Measurements from ENCODE around the gene IL15RA. TPM values are rescaled to one million over a fixed set of nuclear protein-coding genes. Genes with fewer than 3 reads are reported as not detected.

Gene IL15RA
- total RNA-seq, 1 experiment from 2014 or later: 28.6 TPM

DNA sequence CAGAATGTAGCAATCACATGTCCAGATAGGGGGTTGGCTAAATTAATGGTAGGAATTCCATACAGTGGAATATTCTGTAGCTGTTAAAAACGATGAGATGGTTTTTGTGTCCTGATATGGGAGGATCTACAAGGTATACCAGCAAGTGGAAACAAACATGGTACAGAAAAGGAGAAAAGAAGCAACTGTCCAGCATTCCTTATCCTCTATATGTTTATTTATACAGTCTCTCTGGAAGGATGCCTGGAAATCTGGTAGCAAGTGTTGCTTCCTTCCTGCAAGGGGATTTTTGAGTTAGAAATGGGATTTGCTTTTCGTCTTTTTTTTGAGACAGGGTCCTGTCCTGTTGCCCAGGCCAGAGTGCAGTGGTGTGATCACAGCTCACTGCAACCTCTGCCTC, 19.3 kb downstream of the IL15RA start:
- CTCF ChIA-PET: no interaction called here
- no peak for DNase-seq
- Mint-ChIP-seq H3K4me1 (ENCODE audit: low read depth, unreplicated experiment) (peaks cover 15% of the 10 kb centered on the region), H3K27ac (ENCODE audit: unreplicated experiment) (no peak overlapping the region), H3K36me3 (ENCODE audit: insufficient read depth, unreplicated experiment) (peaks cover 15% of the 10 kb centered on the region), H3K4me3 (ENCODE audit: low read depth, unreplicated experiment) (no peak overlapping the region), H3K27me3 (ENCODE audit: unreplicated experiment) (no peaks in the 10 kb centered on the region), H3K9me3 (ENCODE audit: low read depth, unreplicated experiment) (no peaks in the 10 kb centered on the region)
- no TSS peak for BruUV-seq (replicated peaks)
- intact Hi-C loops (cut with micrococcal nuclease; ENCODE audit: unreplicated experiment): no loop called here
- TF ChIP-seq, protein P1, sequence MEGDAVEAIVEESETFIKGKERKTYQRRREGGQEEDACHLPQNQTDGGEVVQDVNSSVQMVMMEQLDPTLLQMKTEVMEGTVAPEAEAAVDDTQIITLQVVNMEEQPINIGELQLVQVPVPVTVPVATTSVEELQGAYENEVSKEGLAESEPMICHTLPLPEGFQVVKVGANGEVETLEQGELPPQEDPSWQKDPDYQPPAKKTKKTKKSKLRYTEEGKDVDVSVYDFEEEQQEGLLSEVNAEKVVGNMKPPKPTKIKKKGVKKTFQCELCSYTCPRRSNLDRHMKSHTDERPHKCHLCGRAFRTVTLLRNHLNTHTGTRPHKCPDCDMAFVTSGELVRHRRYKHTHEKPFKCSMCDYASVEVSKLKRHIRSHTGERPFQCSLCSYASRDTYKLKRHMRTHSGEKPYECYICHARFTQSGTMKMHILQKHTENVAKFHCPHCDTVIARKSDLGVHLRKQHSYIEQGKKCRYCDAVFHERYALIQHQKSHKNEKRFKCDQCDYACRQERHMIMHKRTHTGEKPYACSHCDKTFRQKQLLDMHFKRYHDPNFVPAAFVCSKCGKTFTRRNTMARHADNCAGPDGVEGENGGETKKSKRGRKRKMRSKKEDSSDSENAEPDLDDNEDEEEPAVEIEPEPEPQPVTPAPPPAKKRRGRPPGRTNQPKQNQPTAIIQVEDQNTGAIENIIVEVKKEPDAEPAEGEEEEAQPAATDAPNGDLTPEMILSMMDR (IDR thresholded peaks at IDR 0.05; ENCODE audit: unreplicated experiment): no peak

DNA sequence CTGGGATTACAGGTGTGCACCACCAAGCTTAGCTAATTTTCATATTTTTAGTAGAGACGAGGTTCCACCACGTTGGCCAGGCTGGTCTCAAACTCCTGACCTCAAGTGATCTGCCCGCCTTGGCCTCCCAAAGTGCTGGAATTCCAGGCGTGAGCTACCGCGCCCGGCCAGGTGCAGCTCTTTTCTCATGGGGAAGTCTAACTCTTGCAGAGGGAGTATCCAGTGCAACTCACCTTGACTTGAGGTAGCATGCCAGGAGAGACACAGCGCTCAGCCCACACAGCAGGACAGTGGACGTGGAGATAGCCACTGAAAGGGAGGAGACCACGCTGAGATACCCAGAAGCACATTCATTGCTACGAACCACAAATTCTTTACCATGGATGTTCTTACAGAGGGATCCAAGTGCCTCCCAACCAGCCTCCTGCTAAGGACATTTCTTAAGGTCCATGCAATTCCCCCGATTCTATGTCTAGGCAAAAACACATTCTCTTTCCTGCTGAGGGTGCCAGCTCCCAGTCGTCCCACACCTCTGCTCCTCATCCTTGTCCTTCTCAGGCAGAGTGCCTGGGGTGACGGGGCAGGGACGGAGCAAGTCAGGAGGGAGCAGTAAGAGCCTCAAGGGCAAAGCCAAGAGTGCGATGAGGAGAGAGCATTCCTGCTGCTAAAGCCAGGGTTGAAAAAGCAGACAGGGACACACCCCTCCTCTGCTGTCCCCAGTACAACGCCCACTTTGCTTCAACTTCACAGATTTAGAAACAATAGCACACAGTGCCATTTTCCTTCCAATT, 21.0 kb downstream of the IL15RA start:
- no peaks in the 10 kb centered on the region for H3K9me3 Mint-ChIP-seq (ENCODE audit: low read depth, unreplicated experiment)
- intact Hi-C loops (cut with micrococcal nuclease; ENCODE audit: unreplicated experiment): no loop called here
- peaks cover 21% of the 10 kb centered on the region for H3K4me1 Mint-ChIP-seq (ENCODE audit: low read depth, unreplicated experiment)
- peaks cover 19% of the 10 kb centered on the region for H3K36me3 Mint-ChIP-seq (ENCODE audit: insufficient read depth, unreplicated experiment)
- DNase-seq: no peak
- no TSS peak for BruUV-seq (replicated peaks)
- CTCF ChIA-PET: interaction anchor here (0.8 kb wide), 1 partner anchor 15 kb away, joined by 5 read pairs; no protein-coding TSS in a partner anchor
- TF ChIP-seq, protein P1 (IDR thresholded peaks at IDR 0.05; ENCODE audit: unreplicated experiment): no peak
- H3K27me3 Mint-ChIP-seq (ENCODE audit: unreplicated experiment): no peaks in the 10 kb centered on the region
- H3K27ac Mint-ChIP-seq (ENCODE audit: unreplicated experiment): no peak overlapping the region
- no peak overlapping the region for H3K4me3 Mint-ChIP-seq (ENCODE audit: low read depth, unreplicated experiment)

DNA sequence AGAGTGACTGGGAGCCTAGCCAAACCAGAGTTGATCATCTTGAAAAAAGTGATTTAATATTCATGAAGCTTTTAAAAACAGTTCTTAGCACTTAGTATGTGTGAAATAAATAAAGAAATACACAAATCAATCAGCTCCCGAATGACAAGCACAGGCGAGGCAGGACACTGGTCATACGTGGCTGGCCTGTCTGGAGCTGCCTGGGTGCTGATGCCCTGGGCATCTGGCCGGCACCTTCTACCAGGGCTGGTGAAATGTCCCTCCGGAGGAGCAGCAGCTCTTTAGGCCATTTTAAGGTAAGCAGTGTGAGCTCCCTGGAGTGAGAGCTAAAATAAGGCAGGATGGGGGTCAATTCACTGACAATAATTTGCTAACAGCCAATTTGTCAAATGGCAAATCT, 23.7 kb downstream of the IL15RA start:
- H3K9me3 Mint-ChIP-seq (ENCODE audit: low read depth, unreplicated experiment): no peaks in the 10 kb centered on the region
- intact Hi-C loops (cut with micrococcal nuclease; ENCODE audit: unreplicated experiment): no loop called here
- CTCF ChIA-PET: no interaction called here

DNA sequence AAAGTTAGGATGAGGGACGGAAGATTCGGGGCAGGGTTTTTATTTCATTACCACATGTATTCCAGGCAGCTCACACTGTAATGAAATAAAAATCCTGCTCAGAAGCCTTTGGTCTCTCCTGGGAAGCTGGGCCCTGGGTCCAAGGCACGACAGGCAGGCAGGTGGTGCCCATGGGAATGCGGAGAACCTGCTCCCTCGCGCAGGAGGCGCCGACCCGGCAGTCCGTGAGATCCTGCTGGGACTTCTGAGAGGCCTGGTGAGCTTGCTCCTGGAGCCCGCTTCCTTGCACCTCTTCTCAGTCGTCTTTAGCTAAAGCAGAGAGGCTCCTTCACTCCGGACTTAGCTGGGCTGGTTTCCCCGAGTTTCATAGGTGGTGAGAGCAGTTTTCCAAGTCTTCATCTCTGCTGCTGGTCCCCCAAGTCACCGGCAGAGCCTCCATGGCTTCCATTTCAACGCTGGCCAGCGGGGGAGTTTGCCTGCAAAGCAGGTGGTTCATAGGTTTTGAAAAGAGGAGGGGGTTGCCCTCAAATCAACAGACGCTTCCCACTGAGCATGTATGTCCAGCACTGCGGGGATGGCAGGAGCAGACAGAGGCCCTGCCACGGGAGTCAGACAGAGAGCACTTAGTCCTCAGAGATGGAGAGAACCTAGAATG, 24.5 kb downstream of the IL15RA start:
- Mint-ChIP-seq H3K4me3 (ENCODE audit: low read depth, unreplicated experiment) (no peak overlapping the region), H3K27me3 (ENCODE audit: unreplicated experiment) (no peaks in the 10 kb centered on the region), H3K4me1 (ENCODE audit: low read depth, unreplicated experiment) (peaks cover 28% of the 10 kb centered on the region), H3K36me3 (ENCODE audit: insufficient read depth, unreplicated experiment) (peaks cover 38% of the 10 kb centered on the region), H3K9me3 (ENCODE audit: low read depth, unreplicated experiment) (no peaks in the 10 kb centered on the region), H3K27ac (ENCODE audit: unreplicated experiment) (no peak overlapping the region)
- no peak for DNase-seq
- no TSS peak for BruUV-seq (replicated peaks)
- intact Hi-C loops (cut with micrococcal nuclease; ENCODE audit: unreplicated experiment): no loop called here
- TF ChIP-seq, protein P1 (IDR thresholded peaks at IDR 0.05; ENCODE audit: unreplicated experiment): no peak
- CTCF ChIA-PET: interaction anchor here (2.5 kb wide), 1 partner anchor 24 kb away, joined by 9 read pairs; the partner anchor contains the start of gene IL15RA

More for the DNA sequence above, 23.7 kb downstream of the IL15RA start:
- no peak for DNase-seq
- Mint-ChIP-seq H3K4me3 (ENCODE audit: low read depth, unreplicated experiment) (no peak overlapping the region), H3K4me1 (ENCODE audit: low read depth, unreplicated experiment) (peaks cover 30% of the 10 kb centered on the region), H3K27ac (ENCODE audit: unreplicated experiment) (no peak overlapping the region), H3K36me3 (ENCODE audit: insufficient read depth, unreplicated experiment) (peaks cover 41% of the 10 kb centered on the region), H3K27me3 (ENCODE audit: unreplicated experiment) (no peaks in the 10 kb centered on the region)
- BruUV-seq (replicated peaks): no TSS peak
- TF ChIP-seq, protein P1 (IDR thresholded peaks at IDR 0.05; ENCODE audit: unreplicated experiment): no peak

All from Calu3 (cell line).